ENCODE measurements around the gene SENP8. TPM values are rescaled to one million over a fixed set of nuclear protein-coding genes. Genes with fewer than 3 reads are reported as not detected.

Gene SENP8
- total and polyA plus RNA-seq, 2 of the 4 experiments (the other 2 are of a cell fraction) = 1.6 to 2.9 TPM

- Histone ChIP-seq H2BK15ac (ENCODE audit: low read depth, low read length) (no peak overlapping the region), H2AFZ (replicated peaks; ENCODE audit: low read length, poor library complexity) (no peak overlapping the region), H4K5ac (ENCODE audit: low read depth, low read length) (no peak overlapping the region), H4K91ac (ENCODE audit: insufficient read depth, low read depth, low read length) (no peak overlapping the region), H3K79me1 (ENCODE audit: low read depth in 1 of 2, low read length in 2 of 2) (no peaks in the 10 kb centered on the region), H3K56ac (ENCODE audit: extremely low read depth, insufficient read depth, low read length) (no peak overlapping the region), H3K23ac (ENCODE audit: low read depth, low read length) (no peak overlapping the region), H3K27ac (ENCODE audit: insufficient read depth, low read length) (no peak overlapping the region), H3K9me3 (ENCODE audit: control insufficient read depth, insufficient read depth, low read length) (no peaks in the 10 kb centered on the region), H4K8ac (ENCODE audit: low read depth in 2 of 2, low read length in 2 of 2) (no peak overlapping the region), H2BK20ac (ENCODE audit: low read depth, low read length) (no peak overlapping the region), H2BK120ac (ENCODE audit: low read depth, low read length) (no peak overlapping the region), H2AK9ac (replicated peaks; ENCODE audit: low read depth, low read length, poor library complexity) (no peak overlapping the region), H3K4me1 (ENCODE audit: control insufficient read depth, insufficient read depth, low read length) (no peaks in the 10 kb centered on the region), H3K4ac (ENCODE audit: low read depth, low read length) (no peak overlapping the region), H3K4me2 (ENCODE audit: low read depth, low read length) (no peak overlapping the region), H3K14ac (replicated peaks; ENCODE audit: low read depth, low read length) (no peak overlapping the region), H3K27me3 (ENCODE audit: control insufficient read depth, insufficient read depth, low read length) (peaks cover 47% of the 10 kb centered on the region), H3K9me1 (ENCODE audit: insufficient read depth, low read length) (no peaks in the 10 kb centered on the region), H4K20me1 (ENCODE audit: insufficient read depth, low read length) (no peaks in the 10 kb centered on the region), H3K4me3 (ENCODE audit: insufficient read depth, low read depth, low read length) (no peak overlapping the region), H2BK5ac (ENCODE audit: low read depth, low read length, poor library complexity, severe bottlenecking) (no peak overlapping the region), H3K36me3 (ENCODE audit: control insufficient read depth, insufficient read depth, low read length) (no peaks in the 10 kb centered on the region), H2AK5ac (ENCODE audit: low read depth, low read length) (no peak overlapping the region), H3K9ac (ENCODE audit: low read depth, low read length) (no peak overlapping the region), H3K18ac (ENCODE audit: low read depth, low read length) (no peak overlapping the region)
- intact Hi-C loops (cut with micrococcal nuclease) (no loop called here), in situ Hi-C loops (cut with MboI; ENCODE audit: low sequenced_read_pairs) (no loop called here), dilution Hi-C loops (cut with HindIII; ENCODE audit: low sequenced_read_pairs, unreplicated experiment) (no loop called here)
- TF ChIP-seq NFE2L2 (IDR thresholded peaks at IDR 0.05; ENCODE audit: low read depth, low read length) = no peak
- no peak for TF ChIP-seq FOS (IDR thresholded peaks at IDR 0.05; ENCODE audit: low read depth, low read length)
- TF ChIP-seq CEBPB (IDR thresholded peaks at IDR 0.05; ENCODE audit: low read depth, low read length) = no peak
- TF ChIP-seq, protein P1, sequence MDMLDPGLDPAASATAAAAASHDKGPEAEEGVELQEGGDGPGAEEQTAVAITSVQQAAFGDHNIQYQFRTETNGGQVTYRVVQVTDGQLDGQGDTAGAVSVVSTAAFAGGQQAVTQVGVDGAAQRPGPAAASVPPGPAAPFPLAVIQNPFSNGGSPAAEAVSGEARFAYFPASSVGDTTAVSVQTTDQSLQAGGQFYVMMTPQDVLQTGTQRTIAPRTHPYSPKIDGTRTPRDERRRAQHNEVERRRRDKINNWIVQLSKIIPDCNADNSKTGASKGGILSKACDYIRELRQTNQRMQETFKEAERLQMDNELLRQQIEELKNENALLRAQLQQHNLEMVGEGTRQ (IDR thresholded peaks at IDR 0.05; ENCODE audit: low read depth, low read length) = no peak
- TF ChIP-seq RAD21 (IDR thresholded peaks at IDR 0.05; ENCODE audit: low read length) = no peak
- TF ChIP-seq RFX5 (IDR thresholded peaks at IDR 0.05; ENCODE audit: low read depth, low read length) = no peak
- TF ChIP-seq MAFK (IDR thresholded peaks at IDR 0.05; ENCODE audit: low read depth, low read length) = no peak
- TF ChIP-seq MXI1 (IDR thresholded peaks at IDR 0.05; ENCODE audit: borderline replicate concordance, low read depth, low read length) = no peak
- TF ChIP-seq, protein P2, sequence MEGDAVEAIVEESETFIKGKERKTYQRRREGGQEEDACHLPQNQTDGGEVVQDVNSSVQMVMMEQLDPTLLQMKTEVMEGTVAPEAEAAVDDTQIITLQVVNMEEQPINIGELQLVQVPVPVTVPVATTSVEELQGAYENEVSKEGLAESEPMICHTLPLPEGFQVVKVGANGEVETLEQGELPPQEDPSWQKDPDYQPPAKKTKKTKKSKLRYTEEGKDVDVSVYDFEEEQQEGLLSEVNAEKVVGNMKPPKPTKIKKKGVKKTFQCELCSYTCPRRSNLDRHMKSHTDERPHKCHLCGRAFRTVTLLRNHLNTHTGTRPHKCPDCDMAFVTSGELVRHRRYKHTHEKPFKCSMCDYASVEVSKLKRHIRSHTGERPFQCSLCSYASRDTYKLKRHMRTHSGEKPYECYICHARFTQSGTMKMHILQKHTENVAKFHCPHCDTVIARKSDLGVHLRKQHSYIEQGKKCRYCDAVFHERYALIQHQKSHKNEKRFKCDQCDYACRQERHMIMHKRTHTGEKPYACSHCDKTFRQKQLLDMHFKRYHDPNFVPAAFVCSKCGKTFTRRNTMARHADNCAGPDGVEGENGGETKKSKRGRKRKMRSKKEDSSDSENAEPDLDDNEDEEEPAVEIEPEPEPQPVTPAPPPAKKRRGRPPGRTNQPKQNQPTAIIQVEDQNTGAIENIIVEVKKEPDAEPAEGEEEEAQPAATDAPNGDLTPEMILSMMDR (conservative IDR thresholded peaks at IDR 0.05; ENCODE audit: low read depth, low read length) = no peak
- TF ChIP-seq POLR2A (IDR thresholded peaks at IDR 0.05; ENCODE audit: low read depth, low read length) = no peak
- TF ChIP-seq BHLHE40 (IDR thresholded peaks at IDR 0.05; ENCODE audit: low read depth, low read length) = no peak
- no peak for TF ChIP-seq MAZ (IDR thresholded peaks at IDR 0.05; ENCODE audit: borderline replicate concordance, low read depth, low read length)
- DNase-seq (no peak), ATAC-seq (ENCODE audit: low read depth) (no peak)
- WGBS, 2 experiments (ENCODE audit: extremely low coverage in 2 of 2, insufficient read length in 1 of 2) = no CpG with 5 or more reads among the region's 3 CpGs
- BruUV-seq (replicated peaks) = no TSS peak
- ChIA-PET POLR2A (ENCODE audit: unreplicated experiment) (no interaction called here), CTCF (interaction anchor here (0.8 kb wide), 1 partner anchor 360 kb away, joined by 3 read pairs; no protein-coding TSS in a partner anchor)
These were observed 58.5 kb downstream of the SENP8 start for GRCh38 chr15:72176743-72177142.

Measured in IMR-90 (cell line).